ENCODE measurements around the gene BAZ1A.

DNA sequence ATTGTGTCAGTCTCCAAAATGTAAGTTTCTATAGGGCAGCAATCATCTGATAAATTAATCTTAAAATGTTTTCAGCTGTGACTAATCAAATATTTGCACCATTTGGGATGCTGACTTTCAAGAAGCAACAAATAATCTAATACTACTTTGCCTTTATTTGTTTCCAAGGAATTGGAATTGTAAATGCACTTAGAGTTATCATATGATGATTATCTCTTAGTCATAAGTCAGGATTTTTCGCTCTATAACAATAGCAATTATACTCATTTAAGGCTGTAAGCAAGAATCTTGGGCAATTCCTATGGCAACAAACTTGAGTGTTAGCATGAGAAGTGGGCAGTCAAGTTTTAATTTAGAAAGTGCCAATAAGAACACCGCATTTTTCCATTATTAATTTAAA is 13.0 kb upstream of the BAZ1A start:
- TF ChIP-seq EZH2phosphoT487 (IDR thresholded peaks at IDR 0.05; ENCODE audit: insufficient read depth, low read depth), result no peak
- TF ChIP-seq EZH2 (IDR thresholded peaks at IDR 0.05; ENCODE audit: insufficient read depth, poor library complexity, severe bottlenecking), result no peak
